Osteocyte (in vitro differentiated cells): ENCODE data around the gene E2F1. TPM values are rescaled to one million over a fixed set of nuclear protein-coding genes. Genes with fewer than 3 reads are reported as not detected.

ENCODE experiments used
- DNase-seq: peaks from one replicate; pipeline ENCODE4 v3.0.0; 2021; ENCODE audit warnings: mixed read lengths; ENCODE audit not compliant: unreplicated experiment; ENCODE audit errors: extremely low spot score
- H3K27ac Mint-ChIP-seq: one replicate; pipeline ENCODE4 v1.8.0; 2021; ENCODE audit warnings: mild to moderate bottlenecking, mixed read lengths; ENCODE audit not compliant: unreplicated experiment
- H3K27me3 Mint-ChIP-seq: one replicate; pipeline ENCODE4 v1.8.0; 2021; ENCODE audit warnings: mixed read lengths; ENCODE audit not compliant: unreplicated experiment
- H3K36me3 Mint-ChIP-seq: one replicate; pipeline ENCODE4 v1.8.0; 2021; ENCODE audit warnings: mixed read lengths; ENCODE audit not compliant: unreplicated experiment
- H3K4me1 Mint-ChIP-seq: one replicate; pipeline ENCODE4 v1.8.0; 2021; ENCODE audit warnings: mixed read lengths; ENCODE audit not compliant: unreplicated experiment
- H3K4me3 Mint-ChIP-seq: one replicate; pipeline ENCODE4 v1.8.0; 2021; ENCODE audit warnings: mild to moderate bottlenecking, moderate library complexity, mixed read lengths; ENCODE audit not compliant: unreplicated experiment
- H3K9me3 Mint-ChIP-seq: one replicate; pipeline ENCODE4 v1.8.0; 2021; ENCODE audit warnings: mixed read lengths; ENCODE audit not compliant: unreplicated experiment
- CTCF ChIP-seq: fragments of 200-600 bp; sonication (generic); IDR thresholded peaks from 2 replicates; pipeline ENCODE4 v1.5.0; 2021; ENCODE audit warnings: antibody characterized with exemption, mild to moderate bottlenecking, moderate library complexity
- total RNA-seq: library from RNA; stranded (reverse); gene quantifications from 2 replicates; pipeline ENCODE4 v1.2.1, GENCODE V29; 2021

E2F1 gene
- total RNA-seq, 1 donor from 2014 or later: 6.3 TPM

DNA sequence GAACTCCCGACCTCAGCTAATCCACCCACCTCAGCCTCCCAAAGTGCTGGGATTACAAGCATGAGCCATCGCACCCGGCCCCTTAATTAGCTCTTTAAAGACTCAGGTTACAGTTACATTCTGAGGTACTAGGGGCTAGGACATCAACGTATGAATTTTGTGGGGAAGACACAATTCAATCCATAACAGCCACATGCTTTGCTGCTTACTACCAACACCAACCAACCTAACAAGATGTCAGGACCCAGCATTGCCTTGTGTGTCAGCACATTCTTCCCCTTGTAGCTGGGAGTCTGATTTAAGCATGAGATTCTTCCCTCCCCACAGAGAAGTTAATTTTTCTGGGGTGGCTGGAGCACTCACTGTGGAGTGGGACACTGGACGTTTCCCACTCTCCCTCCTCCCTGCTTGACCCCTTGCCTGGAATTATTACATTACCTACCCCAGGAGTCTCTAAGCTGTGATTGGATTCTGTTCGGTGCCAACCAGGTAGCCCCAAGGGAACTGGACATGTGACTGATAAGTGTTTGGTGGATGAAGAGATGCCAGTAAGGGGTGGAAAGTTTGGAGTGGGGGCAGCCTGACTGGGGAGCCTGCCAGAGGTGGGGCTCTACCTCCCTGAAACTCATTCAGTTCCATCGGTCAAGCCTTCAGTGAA, 39.6 kb upstream of the E2F1 start:
- H3K4me1 Mint-ChIP-seq: no peaks in the 10 kb centered on the region
- no peak for DNase-seq
- TF ChIP-seq CTCF: no peak
- H3K9me3 Mint-ChIP-seq: no peaks in the 10 kb centered on the region
- no peak overlapping the region for H3K4me3 Mint-ChIP-seq
- H3K36me3 Mint-ChIP-seq: no peaks in the 10 kb centered on the region
- H3K27ac Mint-ChIP-seq: no peak overlapping the region
- no peaks in the 10 kb centered on the region for H3K27me3 Mint-ChIP-seq

- Mint-ChIP-seq H3K27ac (no peak overlapping the region), H3K27me3 (no peaks in the 10 kb centered on the region), H3K36me3 (no peaks in the 10 kb centered on the region), H3K9me3 (no peaks in the 10 kb centered on the region), H3K4me1 (peaks cover 4% of the 10 kb centered on the region), H3K4me3 (no peak overlapping the region)
- DNase-seq: no peak
- TF ChIP-seq CTCF: no peak
Measured at GRCh38 chr20:33724439-33725094, 38.4 kb upstream of the E2F1 start.

DNA sequence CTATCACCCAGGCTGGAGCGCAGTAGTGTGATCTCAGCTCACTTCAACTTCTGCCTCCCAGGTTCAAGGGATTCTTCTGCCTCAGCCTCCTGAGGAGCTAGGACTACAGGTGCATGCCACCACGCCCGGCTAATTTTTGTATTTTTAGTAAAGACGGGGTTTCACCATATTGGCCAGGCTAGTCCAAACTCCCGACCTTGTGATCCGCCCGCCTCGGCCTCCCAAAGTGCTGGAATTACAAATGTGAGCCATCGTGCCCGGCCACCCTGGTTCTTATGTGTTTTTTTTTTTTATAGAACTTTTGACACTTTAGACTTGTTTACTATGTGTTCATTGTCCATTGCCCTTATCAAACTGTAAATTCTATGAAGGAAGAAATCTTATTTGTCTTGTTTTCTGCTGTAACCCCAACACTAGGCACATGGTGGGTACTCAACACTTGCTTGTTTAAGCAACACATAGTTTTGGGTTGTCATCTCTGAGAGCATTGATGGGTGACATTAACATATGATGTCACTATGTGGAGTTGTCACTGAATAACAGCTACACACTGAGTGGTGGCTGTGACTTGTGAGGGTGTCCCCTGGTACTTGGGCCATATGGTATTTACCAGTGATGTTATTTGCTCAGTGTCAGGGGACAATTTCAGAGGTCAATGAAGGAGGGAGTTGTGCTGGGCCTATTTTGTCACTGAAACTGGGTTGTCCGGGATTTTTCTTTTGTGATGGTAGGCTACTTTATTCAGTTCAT, 35.4 kb upstream of the E2F1 start:
- no peak overlapping the region for H3K4me3 Mint-ChIP-seq
- H3K36me3 Mint-ChIP-seq: no peaks in the 10 kb centered on the region
- H3K9me3 Mint-ChIP-seq: no peaks in the 10 kb centered on the region
- no peak overlapping the region for H3K27ac Mint-ChIP-seq
- no peak for TF ChIP-seq CTCF
- H3K27me3 Mint-ChIP-seq: no peaks in the 10 kb centered on the region
- H3K4me1 Mint-ChIP-seq: peaks cover 4% of the 10 kb centered on the region
- no peak for DNase-seq

DNA sequence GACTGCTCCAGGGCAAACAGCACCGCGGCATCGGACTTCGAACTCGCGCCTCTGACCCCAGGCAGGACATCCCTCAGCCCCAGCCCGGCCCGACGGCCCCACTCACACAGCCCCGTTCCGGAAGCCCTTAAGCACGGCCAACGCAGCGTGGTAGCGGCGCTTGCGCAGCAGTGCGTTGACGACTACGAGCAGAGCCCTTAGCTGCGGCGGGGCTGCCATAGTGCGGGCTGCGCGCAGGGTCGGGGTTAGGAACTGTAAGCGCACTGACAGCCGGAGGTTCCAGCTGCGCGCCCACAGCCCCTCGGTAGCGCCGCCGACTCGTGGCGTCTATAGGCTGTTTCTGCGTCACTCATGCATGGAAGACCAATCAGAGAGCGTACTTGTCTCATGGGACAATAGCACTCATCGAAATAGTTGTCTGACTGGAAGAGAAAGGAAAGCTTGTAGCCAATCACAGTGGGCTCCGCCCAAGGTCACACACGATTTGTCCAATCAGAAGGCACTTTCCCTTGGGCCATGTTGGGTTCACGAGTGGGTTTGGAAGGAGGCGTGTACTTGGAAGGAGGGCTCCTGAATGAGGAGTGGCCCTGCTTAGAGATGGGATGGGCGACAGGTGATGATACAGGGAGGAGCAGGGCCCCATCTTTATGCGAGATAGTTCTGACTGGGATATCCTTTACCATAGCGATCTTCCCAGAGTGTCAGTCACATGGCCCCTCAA, 34.0 kb upstream of the E2F1 start, which contains the start of gene PXMP4:
Gene PXMP4, minus strand, starts transcription at position 322 of the 721 bp plus-strand sequence. Its CDS starts 103 bp downstream, at position 219.
- Mint-ChIP-seq H3K4me1 (peaks cover 4% of the 10 kb centered on the region), H3K27me3 (no peaks in the 10 kb centered on the region), H3K36me3 (no peaks in the 10 kb centered on the region), H3K9me3 (no peaks in the 10 kb centered on the region), H3K27ac (peak within 1 kb of the TSS; percentile 69), H3K4me3 (peak within 1 kb of the TSS; percentile 68)
- TF ChIP-seq CTCF: no peak
- DNase-seq: peak; percentile 88
